IPS-20b (cell line): ENCODE measurements around the gene ABHD14A.

ENCODE experiments used
- H3K27ac ChIP-seq: one replicate; pipeline ENCODE4 v1.5.1; 2013; ENCODE audit warnings: low read length
- H3K27me3 ChIP-seq: 2 replicates; pipeline ENCODE4 v1.6.1; 2013; ENCODE audit warnings: mild to moderate bottlenecking, low read length, inconsistent platforms; ENCODE audit not compliant: insufficient read depth
- H3K36me3 ChIP-seq: 2 replicates; pipeline ENCODE4 v1.6.1; 2013; ENCODE audit warnings: low read depth, mild to moderate bottlenecking, inconsistent platforms, low read length, moderate library complexity; ENCODE audit not compliant: insufficient read depth
- H3K4me1 ChIP-seq: 2 replicates; pipeline ENCODE4 v1.6.1; 2013; ENCODE audit warnings: mild to moderate bottlenecking, control low read depth, inconsistent platforms, low read length, moderate library complexity; ENCODE audit not compliant: insufficient read depth
- H3K4me3 ChIP-seq: 2 replicates; pipeline ENCODE4 v1.5.1; 2013; ENCODE audit warnings: mild to moderate bottlenecking, low read length, inconsistent platforms
- H3K9ac ChIP-seq: 2 replicates; pipeline ENCODE4 v1.6.1; 2013; ENCODE audit warnings: low read depth, mild to moderate bottlenecking, inconsistent platforms, low read length, moderate library complexity
- H3K9me3 ChIP-seq: 2 replicates; pipeline ENCODE4 v1.6.1; 2013; ENCODE audit warnings: mild to moderate bottlenecking, low read depth, low read length, inconsistent platforms; ENCODE audit not compliant: insufficient read depth

Gene ABHD14A

DNA sequence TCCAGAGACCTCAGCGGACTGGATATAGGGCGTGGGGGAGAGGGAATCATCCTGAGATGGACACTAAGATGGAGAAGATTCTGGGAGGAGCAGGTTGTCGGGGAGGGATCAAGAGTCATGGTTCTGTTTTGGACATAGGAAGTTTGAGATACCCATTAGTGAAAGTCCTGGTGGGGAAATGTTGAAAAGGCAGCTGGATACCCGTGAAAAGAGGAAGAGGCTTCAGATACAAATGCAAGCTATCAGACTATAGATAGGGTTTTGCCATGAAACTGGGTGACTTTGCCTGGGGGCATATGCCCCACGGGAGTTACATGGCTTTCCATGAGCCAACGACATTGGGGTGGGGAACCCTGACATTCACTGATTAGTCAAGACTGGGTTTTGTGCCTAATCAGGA lies 20.8 kb upstream of the ABHD14A start:
- no peaks in the 10 kb centered on the region for H3K4me1 ChIP-seq
- H3K27ac ChIP-seq = no peak overlapping the region
- no peak overlapping the region for H3K9ac ChIP-seq
- no peak overlapping the region for H3K4me3 ChIP-seq
- H3K9me3 ChIP-seq = no peaks in the 10 kb centered on the region
- peaks cover 73% of the 10 kb centered on the region for H3K27me3 ChIP-seq
- no peaks in the 10 kb centered on the region for H3K36me3 ChIP-seq

DNA sequence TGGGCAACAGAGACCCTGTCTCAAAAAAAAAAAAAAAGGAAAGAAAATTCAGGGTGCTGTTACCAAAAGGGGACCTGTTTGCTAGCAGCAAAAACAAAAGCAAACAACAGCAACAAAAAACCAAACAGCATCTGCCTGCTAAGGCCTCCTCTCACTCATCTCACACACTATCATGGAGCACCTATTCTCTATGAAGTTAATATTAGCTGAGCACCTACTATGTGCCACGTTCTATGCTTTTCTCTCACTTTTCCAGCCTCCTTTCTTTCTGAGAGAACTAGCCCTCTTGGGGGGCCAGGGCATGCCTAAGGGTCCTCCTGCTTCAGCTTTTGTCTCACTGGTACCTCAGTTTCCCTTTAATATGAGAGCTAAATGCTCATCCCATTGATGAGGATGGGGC lies 20.2 kb upstream of the ABHD14A start:
- Histone ChIP-seq H3K4me3 (no peak overlapping the region), H3K9ac (no peak overlapping the region), H3K9me3 (no peaks in the 10 kb centered on the region), H3K4me1 (no peaks in the 10 kb centered on the region), H3K36me3 (no peaks in the 10 kb centered on the region), H3K27ac (no peak overlapping the region), H3K27me3 (peaks cover 73% of the 10 kb centered on the region)

DNA sequence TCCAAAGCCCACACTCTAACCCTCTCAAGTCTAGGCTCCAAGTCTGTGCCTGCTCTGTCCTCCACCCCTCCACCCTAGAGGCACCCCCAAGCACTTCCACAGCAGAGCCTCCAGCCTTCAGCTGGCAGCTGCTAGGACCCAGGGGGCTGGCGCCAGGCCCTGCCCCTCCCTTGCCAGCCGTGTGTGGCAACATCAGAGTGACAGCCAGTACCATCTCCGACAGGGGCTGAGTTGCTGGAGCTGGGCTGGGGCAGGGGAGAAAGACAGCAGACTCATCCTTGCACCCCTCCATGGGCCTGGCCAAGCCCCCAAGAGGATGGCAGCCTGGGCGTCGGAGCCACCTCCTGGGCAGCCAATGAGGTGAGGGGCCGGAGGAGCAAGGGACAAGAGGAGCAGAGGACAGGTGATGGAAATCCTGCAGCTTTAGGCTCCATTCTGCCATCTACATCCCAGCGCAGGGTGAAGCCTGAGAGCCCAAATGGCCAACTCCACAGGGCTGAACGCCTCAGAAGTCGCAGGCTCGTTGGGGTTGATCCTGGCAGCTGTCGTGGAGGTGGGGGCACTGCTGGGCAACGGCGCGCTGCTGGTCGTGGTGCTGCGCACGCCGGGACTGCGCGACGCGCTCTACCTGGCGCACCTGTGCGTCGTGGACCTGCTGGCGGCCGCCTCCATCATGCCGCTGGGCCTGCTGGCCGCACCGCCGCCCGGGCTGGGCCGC lies 19.5 kb upstream of the ABHD14A start, which contains the start of gene GPR62:
Gene GPR62 (plus strand): TSS at position 207 of the 718 bp plus-strand sequence. CDS start 272 bp downstream, at position 479.
- H3K9ac ChIP-seq = no peak within 1 kb of the TSS

DNA sequence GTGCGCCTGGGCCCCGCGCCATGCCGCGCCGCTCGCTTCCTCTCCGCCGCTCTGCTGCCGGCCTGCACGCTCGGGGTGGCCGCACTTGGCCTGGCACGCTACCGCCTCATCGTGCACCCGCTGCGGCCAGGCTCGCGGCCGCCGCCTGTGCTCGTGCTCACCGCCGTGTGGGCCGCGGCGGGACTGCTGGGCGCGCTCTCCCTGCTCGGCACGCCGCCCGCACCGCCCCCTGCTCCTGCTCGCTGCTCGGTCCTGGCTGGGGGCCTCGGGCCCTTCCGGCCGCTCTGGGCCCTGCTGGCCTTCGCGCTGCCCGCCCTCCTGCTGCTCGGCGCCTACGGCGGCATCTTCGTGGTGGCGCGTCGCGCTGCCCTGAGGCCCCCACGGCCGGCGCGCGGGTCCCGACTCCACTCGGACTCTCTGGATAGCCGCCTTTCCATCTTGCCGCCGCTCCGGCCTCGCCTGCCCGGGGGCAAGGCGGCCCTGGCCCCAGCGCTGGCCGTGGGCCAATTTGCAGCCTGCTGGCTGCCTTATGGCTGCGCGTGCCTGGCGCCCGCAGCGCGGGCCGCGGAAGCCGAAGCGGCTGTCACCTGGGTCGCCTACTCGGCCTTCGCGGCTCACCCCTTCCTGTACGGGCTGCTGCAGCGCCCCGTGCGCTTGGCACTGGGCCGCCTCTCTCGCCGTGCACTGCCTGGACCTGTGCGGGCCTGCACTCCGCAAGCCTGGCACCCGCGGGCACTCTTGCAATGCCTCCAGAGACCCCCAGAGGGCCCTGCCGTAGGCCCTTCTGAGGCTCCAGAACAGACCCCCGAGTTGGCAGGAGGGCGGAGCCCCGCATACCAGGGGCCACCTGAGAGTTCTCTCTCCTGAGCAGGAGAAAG lies 18.7 kb upstream of the ABHD14A start:
- no peak overlapping the region for H3K9ac ChIP-seq
- no peaks in the 10 kb centered on the region for H3K9me3 ChIP-seq
- H3K27me3 ChIP-seq = peaks cover 59% of the 10 kb centered on the region
- no peaks in the 10 kb centered on the region for H3K4me1 ChIP-seq
- peak overlapping the region; percentile 58; the same call in 1 of the 2 replicates for H3K4me3 ChIP-seq
- H3K27ac ChIP-seq = no peak overlapping the region
- no peaks in the 10 kb centered on the region for H3K36me3 ChIP-seq

More for the DNA sequence above, 19.5 kb upstream of the ABHD14A start, which contains the start of gene GPR62:
- peaks cover 67% of the 10 kb centered on the region for H3K27me3 ChIP-seq
- H3K9me3 ChIP-seq = no peaks in the 10 kb centered on the region
- H3K4me1 ChIP-seq = no peaks in the 10 kb centered on the region
- peak within 1 kb of the TSS; percentile 58; the same call in 1 of the 2 replicates for H3K4me3 ChIP-seq
- H3K36me3 ChIP-seq = no peaks in the 10 kb centered on the region
- no peak within 1 kb of the TSS for H3K27ac ChIP-seq

- no peak overlapping the region for H3K4me3 ChIP-seq
- H3K4me1 ChIP-seq = no peaks in the 10 kb centered on the region
- H3K9me3 ChIP-seq = no peaks in the 10 kb centered on the region
- no peaks in the 10 kb centered on the region for H3K36me3 ChIP-seq
- no peak overlapping the region for H3K9ac ChIP-seq
- H3K27me3 ChIP-seq = peaks cover 60% of the 10 kb centered on the region
- no peak overlapping the region for H3K27ac ChIP-seq
These were observed 17.2 kb upstream of the ABHD14A start for GRCh38 chr3:51957520-51958205.

DNA sequence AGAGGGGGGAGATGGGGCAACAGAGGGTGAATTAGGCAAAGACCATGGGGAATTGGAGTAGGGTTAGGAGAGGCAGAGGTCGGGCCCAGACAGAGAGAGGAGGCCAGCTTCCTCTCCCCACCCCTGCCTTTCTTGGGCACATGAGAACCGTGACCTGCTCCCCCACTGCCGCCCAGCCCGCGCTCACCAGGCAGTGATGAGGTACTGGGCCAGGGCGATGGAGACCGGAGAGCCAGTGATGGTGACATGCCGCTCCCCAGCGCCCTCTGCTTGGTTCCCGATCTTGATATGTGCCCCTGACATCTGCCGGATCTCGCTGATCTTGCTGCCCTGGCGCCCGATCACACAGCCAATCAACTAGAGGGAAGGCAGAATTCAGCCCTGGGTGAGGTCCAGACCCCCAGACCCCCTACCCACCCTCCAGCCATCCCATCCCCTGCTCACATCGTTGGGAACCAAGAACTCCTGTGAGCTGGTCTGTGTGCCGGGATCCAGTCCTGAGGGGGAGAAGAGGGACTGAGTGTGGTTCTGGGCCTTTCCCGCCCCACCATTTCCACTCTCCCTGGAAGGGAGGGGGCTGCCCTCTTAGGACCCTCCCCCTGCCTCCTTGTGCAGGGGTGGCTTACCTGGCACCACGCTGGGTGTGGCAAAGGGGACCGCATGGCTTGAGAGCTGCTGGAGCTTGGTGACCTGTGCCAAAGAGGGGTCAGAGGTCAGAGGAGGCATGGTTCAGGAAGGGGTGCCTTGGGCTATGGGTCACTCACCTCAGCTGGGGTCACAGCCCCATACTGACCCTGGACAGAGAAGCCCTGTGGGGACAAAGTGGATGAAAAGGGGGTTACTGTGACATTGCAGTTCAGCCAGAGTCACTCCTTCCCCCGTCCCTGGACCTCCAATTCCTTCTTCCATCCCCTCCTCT lies 16.0 kb upstream of the ABHD14A start:
- Histone ChIP-seq H3K9me3 (no peaks in the 10 kb centered on the region), H3K4me3 (no peak overlapping the region), H3K9ac (no peak overlapping the region), H3K27me3 (peaks cover 55% of the 10 kb centered on the region), H3K36me3 (no peaks in the 10 kb centered on the region), H3K4me1 (no peaks in the 10 kb centered on the region), H3K27ac (no peak overlapping the region)

DNA sequence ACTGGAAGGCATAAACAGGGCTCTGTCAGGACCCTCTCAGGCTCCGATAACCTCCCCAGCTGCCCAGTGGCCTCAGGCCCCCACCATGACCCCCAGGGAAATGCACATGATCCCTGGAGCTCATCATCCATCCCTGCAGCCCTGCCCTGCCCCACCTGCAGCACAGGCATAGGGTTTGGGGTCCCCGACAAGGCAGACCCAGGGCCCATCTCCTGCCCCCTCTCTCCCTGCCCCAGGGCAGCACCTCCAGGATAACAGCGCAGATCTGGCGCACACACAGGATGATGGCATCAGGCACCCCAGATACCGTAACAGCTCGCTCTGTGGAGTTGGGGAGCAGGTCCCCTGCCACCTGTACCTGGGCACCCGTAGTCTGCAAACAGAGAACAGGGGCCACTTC lies 15.2 kb upstream of the ABHD14A start:
- Histone ChIP-seq H3K9me3 (no peaks in the 10 kb centered on the region), H3K4me1 (no peaks in the 10 kb centered on the region), H3K27ac (no peak overlapping the region), H3K4me3 (no peak overlapping the region), H3K27me3 (peaks cover 47% of the 10 kb centered on the region), H3K9ac (no peak overlapping the region), H3K36me3 (no peaks in the 10 kb centered on the region)

DNA sequence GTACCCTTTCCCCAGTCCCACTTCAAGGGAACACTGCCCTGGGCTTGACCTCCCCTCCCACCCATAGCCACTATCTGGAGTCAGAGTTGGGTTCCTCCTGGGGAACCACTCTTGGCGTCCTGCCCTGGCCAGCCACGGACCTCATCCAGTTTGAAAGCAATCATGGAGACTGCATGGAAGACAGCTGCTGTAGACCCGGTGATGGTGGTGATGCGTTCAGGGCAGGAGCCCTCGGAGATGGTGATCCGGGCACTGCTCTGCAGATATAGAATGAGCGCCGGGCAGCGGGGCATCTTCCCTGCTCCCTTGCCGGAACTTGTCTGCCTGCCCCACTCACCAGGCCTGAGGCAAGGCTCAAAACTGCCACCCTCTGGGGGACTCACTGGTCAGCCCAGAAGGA lies 14.5 kb upstream of the ABHD14A start:
- Histone ChIP-seq H3K27me3 (peaks cover 47% of the 10 kb centered on the region), H3K9me3 (no peaks in the 10 kb centered on the region), H3K4me1 (no peaks in the 10 kb centered on the region), H3K9ac (no peak overlapping the region), H3K4me3 (no peak overlapping the region), H3K36me3 (no peaks in the 10 kb centered on the region), H3K27ac (no peak overlapping the region)

DNA sequence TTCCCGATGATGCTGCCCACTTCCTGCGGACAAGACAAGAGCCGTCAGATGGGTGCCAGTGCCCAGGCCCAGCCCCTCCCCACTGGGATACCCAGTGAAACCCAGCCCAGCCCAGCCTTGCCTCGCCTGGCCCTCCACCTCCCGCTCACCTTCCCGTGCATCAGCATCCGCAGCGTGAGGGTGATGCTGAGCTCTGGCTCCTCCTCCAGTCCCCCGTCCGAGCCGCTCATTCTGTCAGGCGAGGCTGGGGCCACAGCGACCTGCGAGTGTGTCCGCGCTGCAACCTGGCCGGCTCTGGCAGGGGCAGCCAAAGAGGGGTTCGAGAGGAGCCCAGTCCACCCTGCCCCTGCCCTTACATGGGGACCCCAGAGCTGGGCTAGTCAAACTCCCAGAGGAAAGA lies 13.9 kb upstream of the ABHD14A start:
- no peak overlapping the region for H3K4me3 ChIP-seq
- H3K27ac ChIP-seq = no peak overlapping the region
- H3K9ac ChIP-seq = no peak overlapping the region
- H3K4me1 ChIP-seq = no peaks in the 10 kb centered on the region; the same call in 1 of the 2 replicates
- no peaks in the 10 kb centered on the region for H3K36me3 ChIP-seq
- peaks cover 47% of the 10 kb centered on the region for H3K27me3 ChIP-seq
- H3K9me3 ChIP-seq = no peaks in the 10 kb centered on the region

- H3K36me3 ChIP-seq = no peaks in the 10 kb centered on the region
- no peak overlapping the region for H3K27ac ChIP-seq
- H3K4me3 ChIP-seq = no peak overlapping the region
- no peaks in the 10 kb centered on the region for H3K9me3 ChIP-seq
- peaks cover 6% of the 10 kb centered on the region; the same call in 1 of the 2 replicates for H3K4me1 ChIP-seq
- no peak overlapping the region for H3K9ac ChIP-seq
- H3K27me3 ChIP-seq = peaks cover 47% of the 10 kb centered on the region
These were observed 13.0 kb upstream of the ABHD14A start for GRCh38 chr3:51961602-51962569.
